HepG2 (cell line): ENCODE results near the gene ZNF22. TPM values are rescaled to one million over a fixed set of nuclear protein-coding genes. Genes with fewer than 3 reads are reported as not detected.

Source experiments
- AFF4 ChIP-seq: sonication (generic); formaldehyde crosslinking; IDR thresholded peaks from 2 replicates; pipeline ENCODE4 v1.4.0; 2020; ENCODE audit warnings: missing genetic modification reagents
- BCL3 ChIP-seq: sonication (generic); formaldehyde crosslinking; IDR thresholded peaks from 2 replicates; pipeline ENCODE4 v1.5.1; 2020; ENCODE audit warnings: mild to moderate bottlenecking, missing genetic modification reagents, moderate library complexity
- PLRG1 ChIP-seq: fragments of 450-650 bp; conservative IDR thresholded peaks from 2 replicates; pipeline ENCODE4 v1.6.1; 2016
- POLR2AphosphoS2 ChIP-seq: IDR thresholded peaks from 2 replicates; pipeline ENCODE4 v1.6.1; 2011; ENCODE audit warnings: low read depth, low read length, improper control_type of control experiment
- TBL1XR1 ChIP-seq: fragments of 150-350 bp; IDR thresholded peaks from 2 replicates; pipeline ENCODE4 v1.6.1; 2014; ENCODE audit warnings: borderline replicate concordance, low read length; ENCODE audit not compliant: partially characterized antibody
- ZNF335 ChIP-seq: sonication (generic); formaldehyde crosslinking; IDR thresholded peaks from 2 replicates; pipeline ENCODE4 v1.4.0; 2020; ENCODE audit warnings: missing genetic modification reagents
- polyA plus RNA-seq, 8 experiments: library from polyadenylated mRNA; depleted of rRNA in 3 of 8; stranded (reverse) in 7 of 8; unstranded in 1 of 8; fragments of >200 nt; fragmentation: Illumina TruSeq in 4 of 8; extraction: Trizol in 4 of 8; gene quantifications; 2 replicates each; pipeline versions ENCODE4 v1.2.1 to v1.2.3, GENCODE V29; 2011 to 2016; ENCODE audit warnings: low read depth in 4 of 8, missing spikeins in 1 of 8, mixed read lengths in 1 of 8; ENCODE audit not compliant: insufficient read depth in 1 of 8
- total RNA-seq, 5 experiments: library from RNA; depleted of rRNA; stranded (reverse); fragments of >200 nt; fragmentation: Illumina TruSeq; extraction: Trizol; gene quantifications; 2 replicates each; pipeline ENCODE4 v1.2.3, GENCODE V29; 2016; ENCODE audit warnings: low read depth in 1 of 5

ZNF22 gene
- total and polyA plus RNA-seq, 2 of the 13 experiments (the other 11 are each of a cell fraction or from before 2014, with no cell fraction given): 0.40 to 1.3 TPM

- TF ChIP-seq AFF4 (CRISPR knock-in tag): no peak
- no peak for TF ChIP-seq POLR2AphosphoS2
- TF ChIP-seq PLRG1: no peak
- TF ChIP-seq BCL3 (CRISPR knock-in tag): no peak
- TF ChIP-seq ZNF335 (CRISPR knock-in tag): no peak
- TF ChIP-seq TBL1XR1: no peak
- TF ChIP-seq, all 625 proteins: peak for 0
Observed at GRCh38 chr10:45053569-45054100, 52.9 kb downstream of the ZNF22 start (continued).

Other genes with a start within 250 kb of the ZNF22 start
- gene TMEM72, start 89.6 kb upstream of the ZNF22 start, total RNA-seq (2016; rRNA removed; fragmentation: Illumina TruSeq; extraction: Trizol): 0.04 TPM in 1 of 2 replicates, not detected in the other
- not detected in 2 replicates for gene TMEM72, start 89.6 kb upstream of the ZNF22 start, polyA plus RNA-seq (2011; rRNA removed)
- gene RASSF4, start 41.1 kb upstream of the ZNF22 start, total RNA-seq (2016; rRNA removed; fragmentation: Illumina TruSeq; extraction: Trizol): 49.9 and 51.7 TPM in 2 replicates
- 34.0 and 39.7 TPM in 2 replicates for gene RASSF4, start 41.1 kb upstream of the ZNF22 start, polyA plus RNA-seq (2011; rRNA removed)
- gene DEPP1, start 22.1 kb upstream of the ZNF22 start, total RNA-seq (2016; rRNA removed; fragmentation: Illumina TruSeq; extraction: Trizol): 11.2 and 14.8 TPM in 2 replicates
- gene DEPP1, start 22.1 kb upstream of the ZNF22 start, polyA plus RNA-seq (2011; rRNA removed): 270 and 338 TPM in 2 replicates